ENCODE measurements around the gene FOXC1.

Gene FOXC1

DNA sequence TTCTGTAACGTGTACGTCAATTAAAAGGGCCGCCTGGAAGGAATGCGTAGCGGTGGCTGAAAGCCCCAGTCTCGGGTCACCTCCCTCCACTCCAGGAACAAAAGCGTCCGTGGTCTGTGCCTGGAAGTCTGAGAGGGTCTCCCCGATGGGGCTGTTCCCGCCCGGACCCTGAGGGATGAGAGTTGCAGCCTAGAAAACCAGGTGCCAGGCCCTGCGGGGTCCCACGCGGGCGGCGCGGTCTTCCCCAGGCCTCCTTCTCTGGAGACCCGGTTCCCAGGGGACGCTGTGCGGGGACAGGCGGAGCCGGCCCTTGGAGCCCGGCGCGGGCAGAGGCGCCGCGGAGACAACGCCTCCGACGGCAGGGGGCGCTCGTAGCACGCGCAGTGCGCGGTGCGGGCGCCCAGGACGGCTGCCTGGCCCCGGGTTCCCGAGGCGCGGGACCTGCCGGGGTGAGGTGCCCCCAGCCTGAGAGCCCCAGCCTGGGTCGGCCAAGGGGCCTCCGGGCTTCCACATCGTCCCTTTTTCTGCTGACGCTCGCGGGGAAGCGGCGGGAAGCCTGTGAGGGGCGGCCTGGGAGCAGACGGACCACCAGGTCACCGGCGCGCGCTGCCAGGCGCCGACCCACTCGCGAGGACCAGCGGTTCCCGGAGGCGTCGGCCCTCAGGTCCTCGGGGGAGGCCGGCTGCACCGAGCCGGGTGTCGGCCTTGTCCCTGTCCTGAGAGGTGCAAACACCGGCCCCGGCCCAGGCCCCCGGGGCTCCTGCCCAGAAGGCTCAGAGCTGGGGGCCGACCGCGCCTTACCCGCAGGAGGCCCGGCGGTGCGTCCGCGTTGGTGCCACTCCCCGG lies 5.3 kb upstream of the FOXC1 start:
- no peaks in the 10 kb centered on the region for H3K27me3 ChIP-seq (ENCODE audit: insufficient read depth, poor library complexity, severe bottlenecking)
- TF ChIP-seq, protein P1, sequence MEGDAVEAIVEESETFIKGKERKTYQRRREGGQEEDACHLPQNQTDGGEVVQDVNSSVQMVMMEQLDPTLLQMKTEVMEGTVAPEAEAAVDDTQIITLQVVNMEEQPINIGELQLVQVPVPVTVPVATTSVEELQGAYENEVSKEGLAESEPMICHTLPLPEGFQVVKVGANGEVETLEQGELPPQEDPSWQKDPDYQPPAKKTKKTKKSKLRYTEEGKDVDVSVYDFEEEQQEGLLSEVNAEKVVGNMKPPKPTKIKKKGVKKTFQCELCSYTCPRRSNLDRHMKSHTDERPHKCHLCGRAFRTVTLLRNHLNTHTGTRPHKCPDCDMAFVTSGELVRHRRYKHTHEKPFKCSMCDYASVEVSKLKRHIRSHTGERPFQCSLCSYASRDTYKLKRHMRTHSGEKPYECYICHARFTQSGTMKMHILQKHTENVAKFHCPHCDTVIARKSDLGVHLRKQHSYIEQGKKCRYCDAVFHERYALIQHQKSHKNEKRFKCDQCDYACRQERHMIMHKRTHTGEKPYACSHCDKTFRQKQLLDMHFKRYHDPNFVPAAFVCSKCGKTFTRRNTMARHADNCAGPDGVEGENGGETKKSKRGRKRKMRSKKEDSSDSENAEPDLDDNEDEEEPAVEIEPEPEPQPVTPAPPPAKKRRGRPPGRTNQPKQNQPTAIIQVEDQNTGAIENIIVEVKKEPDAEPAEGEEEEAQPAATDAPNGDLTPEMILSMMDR (IDR thresholded peaks at IDR 0.05; ENCODE audit: poor library complexity, severe bottlenecking) = peak; percentile 97
- H3K27ac ChIP-seq (ENCODE audit: poor library complexity, severe bottlenecking) = no peak overlapping the region
- H3K4me3 ChIP-seq (ENCODE audit: severe bottlenecking) = peak overlapping the region; percentile 28
- H3K9me3 ChIP-seq (ENCODE audit: severe bottlenecking) = no peaks in the 10 kb centered on the region
- ATAC-seq (ENCODE audit: low read depth) (peak; percentile 90), DNase-seq (ENCODE audit: low spot score) (no peak)
- no peaks in the 10 kb centered on the region for H3K36me3 ChIP-seq (ENCODE audit: low read depth)
- no peaks in the 10 kb centered on the region for H3K4me1 ChIP-seq (ENCODE audit: insufficient read depth, poor library complexity, severe bottlenecking)

DNA sequence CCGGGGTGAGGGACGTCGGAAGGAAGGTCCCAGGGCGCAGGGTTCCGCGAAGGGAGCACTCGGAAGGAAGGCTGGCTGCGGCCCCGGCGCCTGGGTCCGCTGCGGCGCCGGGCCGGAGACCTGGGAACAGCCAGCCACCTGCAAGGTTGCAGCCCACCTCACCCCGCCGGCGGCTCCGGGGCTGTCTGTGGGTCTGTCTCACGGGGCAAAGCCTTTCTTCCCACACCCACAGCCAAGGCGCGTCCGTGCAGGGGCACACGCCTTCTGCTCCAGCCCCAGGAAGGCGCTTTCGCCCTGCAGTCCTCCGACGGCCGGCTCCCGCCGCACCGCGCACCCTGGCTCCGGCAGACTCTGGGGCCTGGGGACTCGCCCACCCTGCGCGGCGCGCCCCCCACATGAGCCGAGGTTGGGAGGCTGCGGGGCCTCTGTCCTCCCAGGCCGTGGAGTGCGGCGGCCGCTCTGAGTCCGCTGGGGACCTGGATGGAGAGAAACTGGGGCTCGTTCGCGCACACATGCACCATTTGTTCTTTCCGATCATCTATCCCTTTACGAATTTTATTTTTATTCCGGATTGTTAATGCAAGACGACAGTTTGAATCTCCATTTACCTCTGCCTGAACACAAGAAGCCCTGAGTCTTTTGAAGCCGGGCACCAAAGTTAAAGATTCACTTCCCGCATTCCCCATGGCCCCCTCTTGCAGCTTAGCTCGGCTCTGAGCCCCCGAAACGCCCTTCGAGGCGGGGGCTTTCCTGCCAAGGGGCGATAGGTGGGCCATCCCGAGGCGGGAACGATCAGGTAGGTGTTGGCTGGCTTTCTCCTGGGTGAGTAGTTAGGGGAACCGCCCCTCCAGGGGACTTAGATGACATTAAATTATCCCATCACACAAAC lies 4.5 kb upstream of the FOXC1 start:
- TF ChIP-seq, protein P1 (IDR thresholded peaks at IDR 0.05; ENCODE audit: poor library complexity, severe bottlenecking) = no peak
- H3K36me3 ChIP-seq (ENCODE audit: low read depth) = no peaks in the 10 kb centered on the region
- no peaks in the 10 kb centered on the region for H3K9me3 ChIP-seq (ENCODE audit: severe bottlenecking)
- H3K4me3 ChIP-seq (ENCODE audit: severe bottlenecking) = no peak overlapping the region
- ATAC-seq (ENCODE audit: low read depth) = no peak
- no peaks in the 10 kb centered on the region for H3K4me1 ChIP-seq (ENCODE audit: insufficient read depth, poor library complexity, severe bottlenecking)
- DNase-seq (ENCODE audit: low spot score) = no peak
- no peaks in the 10 kb centered on the region for H3K27me3 ChIP-seq (ENCODE audit: insufficient read depth, poor library complexity, severe bottlenecking)
- H3K27ac ChIP-seq (ENCODE audit: poor library complexity, severe bottlenecking) = no peak overlapping the region

DNA sequence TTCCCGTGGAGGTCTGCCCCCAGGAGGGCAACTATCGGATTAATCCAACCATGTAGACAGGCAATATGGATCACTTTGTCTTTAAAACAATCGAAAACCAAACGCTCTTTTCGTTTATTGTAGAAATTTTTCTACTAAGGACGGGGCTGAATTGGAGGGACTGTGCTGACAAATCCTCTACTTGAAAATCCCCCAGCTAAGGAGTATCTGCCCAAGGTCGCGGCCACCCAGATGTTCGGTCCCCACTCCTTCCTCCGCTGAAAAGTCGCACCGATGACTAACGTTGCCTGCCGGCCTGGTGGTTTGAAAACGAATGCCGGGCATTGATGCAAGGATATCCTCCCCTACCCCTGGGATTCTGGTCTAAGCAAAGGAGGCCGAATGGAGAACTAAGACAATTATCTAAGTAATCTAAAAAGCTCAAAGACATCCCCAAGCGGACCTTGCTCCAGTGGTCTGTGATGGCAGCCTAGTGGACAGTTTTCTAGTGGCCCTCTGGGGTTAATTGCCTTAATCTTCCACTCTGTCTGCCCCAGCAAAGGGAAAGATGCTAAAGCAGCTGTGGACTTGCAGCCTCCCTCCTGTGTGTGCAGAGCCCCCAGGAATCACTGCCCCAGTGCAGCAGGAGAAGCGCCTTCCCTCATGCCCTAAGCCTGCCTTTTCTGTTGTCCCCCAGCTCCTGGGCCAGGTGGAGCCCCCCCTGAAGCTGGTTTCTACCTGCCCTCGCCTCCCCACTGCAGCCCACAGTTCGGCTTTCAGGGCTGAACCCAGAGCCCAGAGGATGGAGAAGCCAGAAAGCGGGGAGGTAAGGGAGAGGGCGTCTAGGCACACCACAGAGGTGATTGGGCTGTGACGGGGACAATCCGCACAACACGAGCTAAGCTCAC lies 3.6 kb upstream of the FOXC1 start:
- H3K27ac ChIP-seq (ENCODE audit: poor library complexity, severe bottlenecking) = no peak overlapping the region
- no peak for DNase-seq (ENCODE audit: low spot score)
- no peaks in the 10 kb centered on the region for H3K27me3 ChIP-seq (ENCODE audit: insufficient read depth, poor library complexity, severe bottlenecking)
- TF ChIP-seq, protein P1 (IDR thresholded peaks at IDR 0.05; ENCODE audit: poor library complexity, severe bottlenecking) = no peak
- no peak for ATAC-seq (ENCODE audit: low read depth)
- H3K9me3 ChIP-seq (ENCODE audit: severe bottlenecking) = no peaks in the 10 kb centered on the region
- H3K36me3 ChIP-seq (ENCODE audit: low read depth) = no peaks in the 10 kb centered on the region
- no peak overlapping the region for H3K4me3 ChIP-seq (ENCODE audit: severe bottlenecking)
- H3K4me1 ChIP-seq (ENCODE audit: insufficient read depth, poor library complexity, severe bottlenecking) = no peaks in the 10 kb centered on the region

- H3K27me3 ChIP-seq (ENCODE audit: insufficient read depth, poor library complexity, severe bottlenecking) = no peaks in the 10 kb centered on the region
- TF ChIP-seq, protein P1 (IDR thresholded peaks at IDR 0.05; ENCODE audit: poor library complexity, severe bottlenecking) = no peak
- DNase-seq (ENCODE audit: low spot score) = no peak
- no peak for ATAC-seq (ENCODE audit: low read depth)
- H3K27ac ChIP-seq (ENCODE audit: poor library complexity, severe bottlenecking) = no peak overlapping the region
- no peaks in the 10 kb centered on the region for H3K36me3 ChIP-seq (ENCODE audit: low read depth)
- no peak overlapping the region for H3K4me3 ChIP-seq (ENCODE audit: severe bottlenecking)
- no peaks in the 10 kb centered on the region for H3K9me3 ChIP-seq (ENCODE audit: severe bottlenecking)
- H3K4me1 ChIP-seq (ENCODE audit: insufficient read depth, poor library complexity, severe bottlenecking) = no peaks in the 10 kb centered on the region
Observed at GRCh38 chr6:1606780-1607515, 2.8 kb upstream of the FOXC1 start.
